Skeletal muscle satellite cell (primary cell): ENCODE measurements around the gene DAB2IP.

Source experiments
- H3K27me3 ChIP-seq: 2 replicates; pipeline ENCODE4 v1.7.0; 2013; ENCODE audit warnings: low read length; ENCODE audit not compliant: control insufficient read depth, insufficient read depth
- H3K36me3 ChIP-seq: 2 replicates; pipeline ENCODE4 v1.7.0; 2013; ENCODE audit warnings: mild to moderate bottlenecking, control low read depth, low read length; ENCODE audit not compliant: insufficient read depth
- H3K4me1 ChIP-seq: 2 replicates; pipeline ENCODE4 v1.7.0; 2013; ENCODE audit warnings: low read length; ENCODE audit not compliant: control insufficient read depth, insufficient read depth
- H3K4me2 ChIP-seq: 2 replicates; pipeline ENCODE4 v1.7.0; 2013; ENCODE audit warnings: mild to moderate bottlenecking, low read length
- H3K4me3 ChIP-seq: 2 replicates; pipeline ENCODE4 v1.7.0; 2013; ENCODE audit warnings: low read length
- H3K9ac ChIP-seq: 2 replicates; pipeline ENCODE4 v1.7.0; 2013; ENCODE audit warnings: mild to moderate bottlenecking, low read depth, low read length, moderate library complexity
- H3K9me3 ChIP-seq: replicated peaks from 2 replicates; pipeline ENCODE4 v1.7.0; 2013; ENCODE audit warnings: mild to moderate bottlenecking, control low read depth, low read length

DAB2IP gene

GRCh38 chr9:121648172-121648571, 3.3 kb upstream of the DAB2IP start:
- Histone ChIP-seq H3K9me3 (no peaks in the 10 kb centered on the region), H3K36me3 (no peaks in the 10 kb centered on the region), H3K4me3 (no peak overlapping the region), H3K4me2 (no peak overlapping the region), H3K9ac (no peak overlapping the region), H3K27me3 (peaks cover 59% of the 10 kb centered on the region), H3K4me1 (peaks cover 18% of the 10 kb centered on the region)

DNA sequence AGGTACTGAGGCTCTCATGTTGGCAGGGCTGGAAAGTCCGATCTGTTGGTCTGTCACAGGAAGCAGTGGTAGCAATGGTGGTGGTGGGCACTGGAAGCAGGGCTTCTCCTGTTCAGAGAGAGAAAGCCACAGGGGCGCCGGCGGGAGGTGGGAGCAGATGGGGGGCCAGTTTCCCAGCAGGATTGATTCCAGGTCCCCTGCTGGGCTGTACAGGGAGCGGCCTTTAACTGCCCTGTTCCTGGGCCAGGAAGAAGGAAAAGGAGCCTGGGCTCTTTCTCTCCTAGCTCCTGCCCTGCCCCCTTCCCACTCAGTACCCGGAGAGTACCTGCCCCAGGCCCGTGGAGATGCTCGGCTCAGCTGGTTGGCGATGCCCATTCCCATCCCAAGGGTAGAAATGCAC, 2.6 kb upstream of the DAB2IP start:
- H3K27me3 ChIP-seq: peaks cover 59% of the 10 kb centered on the region
- H3K9ac ChIP-seq: no peak overlapping the region
- no peaks in the 10 kb centered on the region for H3K36me3 ChIP-seq
- H3K4me2 ChIP-seq: no peak overlapping the region
- H3K4me3 ChIP-seq: no peak overlapping the region
- peaks cover 18% of the 10 kb centered on the region for H3K4me1 ChIP-seq
- no peaks in the 10 kb centered on the region for H3K9me3 ChIP-seq

DNA sequence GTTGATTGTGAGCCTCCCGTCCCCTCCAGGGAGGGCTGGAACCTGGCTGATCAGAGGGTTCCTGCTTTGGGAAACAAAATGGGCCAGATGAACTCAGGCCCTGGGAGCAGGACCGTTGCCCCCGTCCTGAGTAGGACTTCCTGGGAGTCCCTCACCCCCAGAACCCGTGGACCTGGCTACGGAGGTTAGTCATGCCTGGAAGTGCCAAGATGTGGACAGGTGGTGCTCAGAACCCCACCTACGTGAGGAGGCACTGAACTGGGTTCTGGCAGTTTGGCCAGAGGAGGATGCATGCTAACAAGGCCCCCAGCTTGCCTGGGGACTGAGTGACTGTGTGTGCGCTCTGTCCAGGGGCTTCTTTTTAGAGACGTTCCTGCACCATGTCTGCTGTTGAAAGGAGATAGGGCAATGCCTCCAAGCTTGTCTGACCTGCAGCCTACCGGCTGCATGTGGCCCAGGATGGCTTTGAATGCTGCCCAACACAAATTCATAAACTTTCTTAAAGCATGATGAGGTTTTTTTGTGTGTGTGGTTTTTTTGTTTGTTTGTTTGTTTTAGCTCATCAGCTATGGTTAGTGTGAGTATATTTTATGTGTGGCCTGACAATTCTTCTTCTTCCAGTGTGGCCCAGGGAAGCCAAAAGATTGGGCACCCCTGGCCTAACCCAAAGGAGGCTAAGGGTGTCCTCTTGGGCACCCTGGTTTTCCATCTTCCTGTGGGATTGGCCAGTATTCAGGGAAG, 1.8 kb upstream of the DAB2IP start:
- Histone ChIP-seq H3K36me3 (no peaks in the 10 kb centered on the region), H3K27me3 (peaks cover 65% of the 10 kb centered on the region), H3K9ac (no peak overlapping the region), H3K9me3 (no peaks in the 10 kb centered on the region), H3K4me1 (peaks cover 18% of the 10 kb centered on the region), H3K4me3 (no peak overlapping the region), H3K4me2 (no peak overlapping the region)

DNA sequence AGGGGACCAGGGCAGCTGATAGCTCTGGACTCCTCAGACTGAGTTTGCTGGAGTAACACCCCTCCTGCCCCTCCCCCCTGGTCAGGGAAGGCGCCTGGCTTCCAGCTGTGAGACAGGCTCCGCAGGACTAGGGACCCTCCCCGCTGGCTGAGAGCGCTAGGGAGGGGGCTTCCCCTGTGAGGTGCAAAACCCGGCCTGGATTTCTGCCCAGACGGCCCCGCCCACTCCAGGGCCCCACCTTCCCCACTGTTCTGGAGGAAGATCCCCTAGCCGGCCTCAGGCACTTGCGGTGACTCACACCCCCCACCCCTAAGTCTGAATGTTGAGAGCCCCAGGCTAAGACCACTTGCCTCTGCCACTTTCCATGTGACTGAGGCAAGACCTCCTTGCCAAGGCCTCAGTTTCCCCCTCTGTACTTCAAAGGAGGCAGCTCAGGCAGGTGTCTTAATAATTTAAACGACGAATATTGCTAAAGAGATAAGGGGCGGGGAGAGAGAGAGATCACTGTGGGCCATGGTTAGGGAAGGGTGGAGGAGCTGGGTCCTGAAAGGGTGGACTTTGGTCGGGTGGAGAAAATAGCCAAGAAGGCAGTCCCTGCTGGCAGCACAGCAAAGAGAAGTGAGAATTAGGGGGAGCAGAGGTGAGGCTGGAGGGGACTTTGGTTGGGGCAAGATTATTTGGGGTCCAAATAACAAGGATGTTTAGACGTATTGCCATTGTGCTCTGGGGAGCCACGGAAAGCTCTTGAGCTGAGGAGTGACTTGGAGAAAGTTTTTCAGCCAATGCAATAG, 1.0 kb upstream of the DAB2IP start:
- Histone ChIP-seq H3K4me1 (peaks cover 18% of the 10 kb centered on the region), H3K9ac (no peak overlapping the region), H3K36me3 (no peaks in the 10 kb centered on the region), H3K4me3 (no peak overlapping the region), H3K4me2 (no peak overlapping the region), H3K27me3 (peaks cover 64% of the 10 kb centered on the region), H3K9me3 (no peaks in the 10 kb centered on the region)

DNA sequence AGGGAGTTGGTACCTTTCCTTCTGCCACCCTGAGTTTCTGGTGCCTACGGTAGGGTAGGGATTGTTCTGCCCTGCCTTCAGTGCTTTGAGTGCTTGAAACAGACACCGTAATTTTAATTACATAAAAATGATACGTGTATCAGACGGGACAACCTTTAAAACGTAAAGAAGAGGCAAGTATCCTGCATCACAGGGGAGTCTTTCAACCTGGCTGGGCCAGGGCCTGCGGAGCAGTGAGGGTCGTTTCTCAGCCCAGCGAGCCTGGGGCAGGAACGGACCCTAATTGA, 483 bp upstream of the DAB2IP start:
- Histone ChIP-seq H3K9me3 (no peaks in the 10 kb centered on the region), H3K27me3 (peaks cover 63% of the 10 kb centered on the region), H3K36me3 (no peaks in the 10 kb centered on the region), H3K9ac (no peak overlapping the region), H3K4me2 (peak overlapping the region; percentile 94), H3K4me3 (peak overlapping the region; percentile 71), H3K4me1 (peaks cover 18% of the 10 kb centered on the region)

- Histone ChIP-seq H3K4me2 (peak overlapping the region; percentile 94), H3K4me3 (peak overlapping the region; percentile 71), H3K27me3 (peaks cover 71% of the 10 kb centered on the region), H3K9me3 (no peaks in the 10 kb centered on the region), H3K36me3 (no peaks in the 10 kb centered on the region), H3K9ac (peak overlapping the region; percentile 46), H3K4me1 (peaks cover 18% of the 10 kb centered on the region)
Measured at GRCh38 chr9:121652021-121652837, 795 bp downstream of the DAB2IP start.

DNA sequence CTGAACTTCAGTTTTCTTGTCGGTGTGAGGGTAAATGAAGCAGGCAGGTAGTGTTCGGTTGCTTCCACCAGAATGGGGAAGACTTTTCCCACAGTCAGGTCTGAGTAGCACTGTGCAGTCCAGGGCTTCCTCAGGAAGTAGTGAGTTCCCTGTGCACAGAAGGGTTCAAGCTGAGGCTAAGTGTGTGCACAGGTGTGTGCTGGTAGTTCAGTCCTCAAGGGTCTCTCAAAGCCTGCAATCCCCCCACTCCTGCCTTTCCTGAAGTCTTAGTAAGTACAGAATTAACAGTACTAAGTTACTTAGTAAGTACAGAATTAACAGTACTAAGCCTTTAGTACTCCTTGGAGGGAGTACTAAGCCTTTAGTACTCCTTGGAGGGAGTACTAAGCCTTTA, 1.4 kb downstream of the DAB2IP start:
- peaks cover 77% of the 10 kb centered on the region for H3K27me3 ChIP-seq
- no peak overlapping the region for H3K9ac ChIP-seq
- H3K4me3 ChIP-seq: no peak overlapping the region
- peak overlapping the region; percentile 94 for H3K4me2 ChIP-seq
- no peaks in the 10 kb centered on the region for H3K9me3 ChIP-seq
- H3K36me3 ChIP-seq: no peaks in the 10 kb centered on the region
- peaks cover 18% of the 10 kb centered on the region for H3K4me1 ChIP-seq

- H3K36me3 ChIP-seq: no peaks in the 10 kb centered on the region
- no peak overlapping the region for H3K4me2 ChIP-seq
- peaks cover 18% of the 10 kb centered on the region for H3K4me1 ChIP-seq
- no peak overlapping the region for H3K9ac ChIP-seq
- H3K4me3 ChIP-seq: no peak overlapping the region
- H3K27me3 ChIP-seq: peaks cover 77% of the 10 kb centered on the region
- no peaks in the 10 kb centered on the region for H3K9me3 ChIP-seq
Measured at GRCh38 chr9:121654499-121655140, 3.2 kb downstream of the DAB2IP start.

DNA sequence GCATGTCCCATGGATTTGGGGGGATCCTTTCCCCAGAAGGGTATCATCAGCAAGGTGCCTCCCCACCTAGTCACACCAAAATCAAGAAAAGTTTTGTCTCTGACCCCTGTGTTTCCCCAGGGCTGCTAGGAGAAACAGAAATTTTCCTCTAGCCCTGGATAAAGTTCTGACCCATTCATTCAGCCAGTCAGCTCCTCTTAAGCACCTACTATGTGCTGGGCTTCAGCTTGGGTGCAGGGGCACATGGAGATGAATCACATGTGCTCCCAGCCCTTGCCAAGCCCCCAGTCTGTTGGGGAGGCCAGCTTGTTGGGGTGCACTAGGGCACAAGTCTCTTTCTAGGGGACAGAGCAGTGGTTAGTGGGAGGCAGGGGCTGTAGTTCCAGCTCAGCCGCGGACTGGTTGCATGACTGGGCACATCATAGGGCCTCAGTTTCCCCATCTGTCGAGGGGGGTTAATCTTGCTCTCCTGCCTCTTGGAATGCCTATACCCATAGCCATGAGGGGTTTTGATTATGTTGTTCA, 3.9 kb downstream of the DAB2IP start:
- peaks cover 13% of the 10 kb centered on the region for H3K4me1 ChIP-seq
- no peak overlapping the region for H3K9ac ChIP-seq
- no peaks in the 10 kb centered on the region for H3K9me3 ChIP-seq
- peaks cover 82% of the 10 kb centered on the region for H3K27me3 ChIP-seq
- H3K4me3 ChIP-seq: no peak overlapping the region
- no peaks in the 10 kb centered on the region for H3K36me3 ChIP-seq
- H3K4me2 ChIP-seq: no peak overlapping the region

- Histone ChIP-seq H3K4me3 (no peak overlapping the region), H3K9me3 (no peaks in the 10 kb centered on the region), H3K9ac (no peak overlapping the region), H3K36me3 (no peaks in the 10 kb centered on the region), H3K4me1 (peaks cover 5% of the 10 kb centered on the region), H3K27me3 (peaks cover 85% of the 10 kb centered on the region), H3K4me2 (no peak overlapping the region)
Measured at GRCh38 chr9:121656941-121657470, 5.6 kb downstream of the DAB2IP start.

DNA sequence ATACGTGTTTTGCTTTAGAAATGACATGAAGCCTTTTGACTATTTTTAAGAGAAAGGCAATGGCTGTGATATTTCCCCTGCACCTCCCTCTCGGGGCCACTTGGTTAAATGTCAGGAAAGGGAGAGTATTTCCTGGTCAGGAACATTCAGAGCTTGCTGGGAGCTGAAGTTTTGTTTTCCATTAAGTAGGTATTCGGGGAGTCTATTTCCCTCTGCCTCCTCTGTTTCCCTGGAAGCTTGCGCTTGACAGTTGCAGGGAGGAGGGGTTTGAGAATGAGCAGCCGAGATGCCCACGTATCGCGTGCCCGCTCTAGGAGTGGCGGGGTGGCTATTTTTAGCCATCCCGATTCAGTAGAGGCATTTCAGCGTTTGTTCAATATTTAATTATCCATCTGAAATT, 6.7 kb downstream of the DAB2IP start:
- Histone ChIP-seq H3K9me3 (no peaks in the 10 kb centered on the region), H3K36me3 (no peaks in the 10 kb centered on the region), H3K4me1 (no peaks in the 10 kb centered on the region), H3K27me3 (peaks cover 81% of the 10 kb centered on the region), H3K4me3 (no peak overlapping the region), H3K4me2 (no peak overlapping the region), H3K9ac (no peak overlapping the region)
